K562 (cell line): Measurements from ENCODE around the gene KCNIP2. TPM values are rescaled to one million over a fixed set of nuclear protein-coding genes. Genes with fewer than 3 reads are reported as not detected.
A peak's percentile ranks its signal among the peaks of the same experiment; 100 is the strongest.

Experiments used
- ARID3A ChIP-seq: IDR thresholded peaks from 2 replicates; pipeline ENCODE4 v1.6.1; 2012; ENCODE audit warnings: low read depth, low read length, improper control_type of control experiment, borderline replicate concordance
- ATF2 ChIP-seq: sonication (generic); formaldehyde crosslinking; IDR thresholded peaks from 2 replicates; pipeline ENCODE4 v1.8.1; 2022; ENCODE audit warnings: missing genetic modification reagents
- CAMTA2 ChIP-seq: fragments of 250-450 bp; sonication (Bioruptor Pico); conservative IDR thresholded peaks from 2 replicates; pipeline ENCODE4 v1.5.1; 2022
- CHCHD3 ChIP-seq: fragments of 250-450 bp; sonication (Bioruptor Pico); IDR thresholded peaks from 2 replicates; pipeline ENCODE4 v2.1.2; 2022; ENCODE audit warnings: mild to moderate bottlenecking
- CHD4 ChIP-seq: fragments of 200-600 bp; sonication (generic); IDR thresholded peaks from 3 replicates; pipeline ENCODE4 v1.6.1; 2012; ENCODE audit warnings: low read depth, mild to moderate bottlenecking, mixed read lengths, low read length, inconsistent platforms; ENCODE audit not compliant: insufficient read depth, insufficient replicate concordance, poor library complexity, severe bottlenecking
- DIDO1 ChIP-seq: fragments of 450-650 bp; IDR thresholded peaks from 2 replicates; pipeline ENCODE4 v1.6.1; 2016; ENCODE audit warnings: low read depth, missing biosample characterization, missing genetic modification characterization
- ELF1 ChIP-seq: fragments of 200-800 bp; sonication (Bioruptor generic); IDR thresholded peaks from 2 replicates; pipeline ENCODE4 v1.6.1; 2016; ENCODE audit warnings: missing genetic modification characterization, missing compliant biosample characterization
- EP400 ChIP-seq: fragments of 450-650 bp; IDR thresholded peaks from 2 replicates; pipeline ENCODE4 v1.6.1; 2017; ENCODE audit warnings: antibody characterized with exemption, mild to moderate bottlenecking, moderate library complexity
- FOXA1 ChIP-seq: fragments of 450-650 bp; IDR thresholded peaks from 2 replicates; pipeline ENCODE4 v1.6.1; 2016; ENCODE audit warnings: mild to moderate bottlenecking, borderline replicate concordance
- FOXM1 ChIP-seq, 2 experiments: fragments of 450-650 bp in 1 of 2; sonication (generic) in 1 of 2; formaldehyde crosslinking in 1 of 2; IDR thresholded peaks; 2 replicates each; pipeline versions ENCODE4 v1.6.1 to v1.9.0; 2017 to 2022; ENCODE audit warnings: low read depth in 2 of 2, mild to moderate bottlenecking in 2 of 2, missing genetic modification reagents in 1 of 2, moderate library complexity in 1 of 2
- HNRNPK ChIP-seq: fragments of 200-400 bp; formaldehyde crosslinking; IDR thresholded peaks from one replicate; pipeline ENCODE4 v1.6.1; 2018; ENCODE audit warnings: mild to moderate bottlenecking, low read depth, low read length; ENCODE audit not compliant: poor library complexity, severe bottlenecking
- MAZ ChIP-seq, 2 experiments: fragments of 450-650 bp in 1 of 2; sonication (generic) in 1 of 2; formaldehyde crosslinking; IDR thresholded peaks in 1 of 2; conservative IDR thresholded peaks in 1 of 2; 2 replicates each; pipeline versions ENCODE4 v1.4.0 to v1.5.0; 2020; ENCODE audit warnings: mild to moderate bottlenecking in 1 of 2, missing genetic modification reagents in 1 of 2
- MYNN ChIP-seq, 2 experiments: sonication (generic); formaldehyde crosslinking in 1 of 2; IDR thresholded peaks; 2 replicates each; pipeline versions ENCODE4 v1.5.0 to v1.6.1; 2016 to 2020; ENCODE audit warnings: antibody characterized with exemption in 1 of 2, missing genetic modification reagents in 1 of 2
- NFE2L1 ChIP-seq: fragments of 450-650 bp; IDR thresholded peaks from 2 replicates; pipeline ENCODE4 v1.6.1; 2016; ENCODE audit warnings: missing genetic modification characterization, low read depth, mild to moderate bottlenecking, missing compliant biosample characterization, moderate library complexity, borderline replicate concordance
- SMARCA5 ChIP-seq: fragments of 450-650 bp; IDR thresholded peaks from 2 replicates; pipeline ENCODE4 v1.6.1; 2016
- THRAP3 ChIP-seq: fragments of 450-650 bp; IDR thresholded peaks from 2 replicates; pipeline ENCODE4 v1.6.1; 2016; ENCODE audit warnings: mild to moderate bottlenecking, inconsistent platforms, borderline replicate concordance
- UBTF ChIP-seq, 2 experiments: IDR thresholded peaks; 2 replicates each; pipeline ENCODE4 v1.6.1; 2012; ENCODE audit warnings: improper control_type of control experiment in 2 of 2, low read depth in 2 of 2, low read length in 2 of 2, borderline replicate concordance in 1 of 2
- ZHX1 ChIP-seq: fragments of 150-350 bp; conservative IDR thresholded peaks from 2 replicates; pipeline ENCODE4 v1.6.1; 2014; ENCODE audit warnings: low read length
- ZNF224 ChIP-seq: sonication (generic); formaldehyde crosslinking; IDR thresholded peaks from 2 replicates; pipeline ENCODE4 v1.8.0; 2022; ENCODE audit warnings: mild to moderate bottlenecking, missing genetic modification reagents
- ZNF436 ChIP-seq: fragments of 250-450, 450-650 bp; sonication (Bioruptor Pico); formaldehyde crosslinking; IDR thresholded peaks from 2 replicates; pipeline ENCODE4 v1.7.0; 2020; ENCODE audit warnings: mild to moderate bottlenecking
- polyA plus RNA-seq, 8 experiments: library from polyadenylated mRNA; depleted of rRNA in 4 of 8; stranded (reverse) in 5 of 8; unstranded in 3 of 8; fragments of >200 nt; fragmentation: Nextera tagmentation in 2 of 8; fragmentation: Illumina TruSeq in 1 of 8; extraction: Ambion mirVana in 2 of 8; extraction: Trizol in 1 of 8; gene quantifications; 2 replicates each; pipeline versions ENCODE4 v1.2.1 to v1.2.3, GENCODE V29; 2011 to 2014; ENCODE audit warnings: inconsistent platforms in 1 of 8, missing spikeins in 1 of 8
- total RNA-seq, 7 experiments: library from RNA; depleted of rRNA in 6 of 7; stranded (reverse); fragments of >200 nt in 6 of 7; fragmentation: Illumina TruSeq in 2 of 7; extraction: Trizol in 2 of 7; gene quantifications; 2 replicates each; pipeline versions ENCODE4 v1.2.1 to v1.2.3, GENCODE V29; 2011 to 2021; ENCODE audit warnings: low replicate concordance in 1 of 7

KCNIP2 gene
- total and polyA plus RNA-seq, 9 of the 15 experiments (the other 6 are each of a cell fraction or from before 2014, with no cell fraction given): 2.5 to 7.6 (median 4.1) TPM

GRCh38 chr10:101783736-101784118, 59.9 kb downstream of the KCNIP2 start (continued):
- no peak for TF ChIP-seq CAMTA2 (CRISPR knock-in tag)
- TF ChIP-seq THRAP3: no peak
- TF ChIP-seq MAZ (CRISPR knock-in tag; conservative IDR thresholded peaks at IDR 0.05 in 1 of 2, IDR thresholded peaks at IDR 0.05 in 1 of 2): no peak
- TF ChIP-seq DIDO1 (tag): no peak
- TF ChIP-seq CHD4: no peak
- TF ChIP-seq ATF2 (CRISPR knock-in tag): no peak
- no peak for TF ChIP-seq UBTF (IDR thresholded peaks at IDR 0.05; ENCODE audit: borderline replicate concordance in 1 of 2, low read depth in 2 of 2, low read length in 2 of 2)
- no peak for TF ChIP-seq CHCHD3 (CRISPR knock-in tag)
- no peak for TF ChIP-seq NFE2L1
- no peak for TF ChIP-seq SMARCA5
- TF ChIP-seq MYNN (IDR thresholded peaks at IDR 0.05): peak; percentile 27; the same call in 1 of the 2 replicates
- no peak for TF ChIP-seq MYNN (CRISPR knock-in tag; IDR thresholded peaks at IDR 0.05)
- no peak for TF ChIP-seq FOXM1 (IDR thresholded peaks at IDR 0.05; ENCODE audit: low read depth)
- no peak for TF ChIP-seq FOXM1 (CRISPR knock-in tag; IDR thresholded peaks at IDR 0.05; ENCODE audit: low read depth)
- TF ChIP-seq ELF1 (tag): no peak
- TF ChIP-seq ZNF436 (CRISPR knock-in tag): peak; percentile 45; the same call in 1 of the 2 replicates
- no peak for TF ChIP-seq ZHX1
- TF ChIP-seq ARID3A: no peak
- no peak for TF ChIP-seq ZNF224 (CRISPR knock-in tag)
- no peak for TF ChIP-seq FOXA1
- TF ChIP-seq HNRNPK: no peak
- no peak for TF ChIP-seq EP400
